Hepatocyte (in vitro differentiated cells): Measurements from ENCODE around the gene IKZF1.

Experiments used
- CTCF ChIP-seq: fragments of 200-600 bp; sonication (generic); IDR thresholded peaks from 2 replicates; pipeline ENCODE4 v1.5.1; 2016; ENCODE audit warnings: antibody characterized with exemption, mild to moderate bottlenecking; ENCODE audit not compliant: poor library complexity
- EZH2 ChIP-seq: fragments of 200-600 bp; sonication (generic); IDR thresholded peaks from 2 replicates; pipeline ENCODE4 v1.6.1; 2016; ENCODE audit warnings: antibody characterized with exemption, mild to moderate bottlenecking, borderline replicate concordance

- TF ChIP-seq CTCF (no peak), EZH2 (no peak)
These were observed 26.2 kb downstream of the IKZF1 start for GRCh38 chr7:50330696-50331095.
